WTC11 (cell line): ENCODE data around the gene SLIT3. TPM values are rescaled to one million over a fixed set of nuclear protein-coding genes. Genes with fewer than 3 reads are reported as not detected.

ENCODE experiments used
- ATAC-seq: fragments of 200-7000 bp; cut with Tn5 transposase; 2 replicates; pipeline ENCODE4 v1.10.0; 2021; ENCODE audit warnings: mild to moderate bottlenecking, moderate library complexity
- CTCF ChIA-PET: fragments of 300-600 bp; sonication (Branson Sonifier 250); formaldehyde crosslinking; loops from one replicate; lab custom pipeline; 2021; ENCODE audit warnings: antibody characterized with exemption; lab: Charles Lee
- POLR2A ChIA-PET: fragments of 350-600 bp; sonication (Branson Sonifier 250); formaldehyde crosslinking; loops from one replicate; lab custom pipeline; 2021; ENCODE audit warnings: antibody characterized with exemption; lab: Charles Lee
- DNase-seq: peaks from one replicate; pipeline ENCODE4 v3.0.0; 2021; ENCODE audit warnings: low spot score
- H3K27ac Mint-ChIP-seq: 2 replicates; pipeline ENCODE4 v1.8.0; 2021; ENCODE audit warnings: mixed read lengths
- H3K27me3 Mint-ChIP-seq: 2 replicates; pipeline ENCODE4 v1.8.0; 2021; ENCODE audit warnings: low read depth, mild to moderate bottlenecking, moderate library complexity, mixed read lengths
- H3K36me3 Mint-ChIP-seq: 2 replicates; pipeline ENCODE4 v1.8.0; 2021; ENCODE audit warnings: mixed read lengths
- H3K4me1 Mint-ChIP-seq: 2 replicates; pipeline ENCODE4 v1.8.0; 2022; ENCODE audit warnings: mixed read lengths
- H3K4me3 Mint-ChIP-seq: 2 replicates; pipeline ENCODE4 v1.8.0; 2021; ENCODE audit warnings: mild to moderate bottlenecking, moderate library complexity, mixed read lengths
- H3K9me3 Mint-ChIP-seq: 2 replicates; pipeline ENCODE4 v1.8.0; 2021; ENCODE audit warnings: mixed read lengths
- AFF4 ChIP-seq: sonication (generic); formaldehyde crosslinking; IDR thresholded peaks from 2 replicates; pipeline ENCODE4 v1.8.1; 2023; ENCODE audit warnings: mild to moderate bottlenecking, missing genetic modification reagents, borderline replicate concordance
- ARID4B ChIP-seq: sonication (generic); formaldehyde crosslinking; IDR thresholded peaks from 2 replicates; pipeline ENCODE4 v1.8.0; 2023; ENCODE audit warnings: missing genetic modification reagents, mild to moderate bottlenecking, borderline replicate concordance
- CREM ChIP-seq: sonication (generic); formaldehyde crosslinking; IDR thresholded peaks from 2 replicates; pipeline ENCODE4 v1.8.1; 2022; ENCODE audit warnings: mild to moderate bottlenecking, missing genetic modification reagents, moderate library complexity
- FOXK1 ChIP-seq: sonication (generic); formaldehyde crosslinking; IDR thresholded peaks from 2 replicates; pipeline ENCODE4 v1.8.0; 2022; ENCODE audit warnings: mild to moderate bottlenecking, moderate library complexity, missing genetic modification reagents
- FOXP1 ChIP-seq: sonication (generic); formaldehyde crosslinking; IDR thresholded peaks from 2 replicates; pipeline ENCODE4 v1.8.0; 2022; ENCODE audit warnings: missing genetic modification reagents, mild to moderate bottlenecking, moderate library complexity, borderline replicate concordance
- GABPB1 ChIP-seq: sonication (generic); formaldehyde crosslinking; IDR thresholded peaks from 2 replicates; pipeline ENCODE4 v1.8.1; 2023; ENCODE audit warnings: mild to moderate bottlenecking, missing genetic modification reagents
- HMGA2 ChIP-seq: fragments of 250-450 bp; sonication (Bioruptor Pico); IDR thresholded peaks from 2 replicates; pipeline ENCODE4 v1.4.0; 2021; ENCODE audit warnings: mild to moderate bottlenecking, moderate library complexity
- HMGXB4 ChIP-seq: sonication (generic); formaldehyde crosslinking; IDR thresholded peaks from 2 replicates; pipeline ENCODE4 v1.8.1; 2023; ENCODE audit warnings: mild to moderate bottlenecking, moderate library complexity, missing genetic modification reagents
- IRF2 ChIP-seq: sonication (generic); formaldehyde crosslinking; IDR thresholded peaks from 2 replicates; pipeline ENCODE4 v1.8.0; 2022; ENCODE audit warnings: low read depth, missing genetic modification reagents, borderline replicate concordance
- JAZF1 ChIP-seq: fragments of 250-450 bp; sonication (Bioruptor Pico); IDR thresholded peaks from 2 replicates; pipeline ENCODE4 v1.9.0; 2021; ENCODE audit warnings: moderate library complexity, mild to moderate bottlenecking, inconsistent platforms
- JUN ChIP-seq: sonication (generic); formaldehyde crosslinking; IDR thresholded peaks from 2 replicates; pipeline ENCODE4 v1.8.0; 2023; ENCODE audit warnings: mild to moderate bottlenecking, missing genetic modification reagents
- MXD4 ChIP-seq: fragments of 250-450 bp; sonication (Bioruptor Pico); IDR thresholded peaks from 2 replicates; pipeline ENCODE4 v1.8.0; 2021; ENCODE audit warnings: mild to moderate bottlenecking, moderate library complexity, borderline replicate concordance
- NFE2L1 ChIP-seq: sonication (generic); formaldehyde crosslinking; IDR thresholded peaks from 2 replicates; pipeline ENCODE4 v1.8.1; 2023; ENCODE audit warnings: missing genetic modification reagents
- SP1 ChIP-seq: sonication (generic); formaldehyde crosslinking; conservative IDR thresholded peaks from 2 replicates; pipeline ENCODE4 v1.8.1; 2022; ENCODE audit warnings: missing genetic modification reagents
- STAT6 ChIP-seq: sonication (generic); formaldehyde crosslinking; conservative IDR thresholded peaks from 2 replicates; pipeline ENCODE4 v1.8.1; 2023; ENCODE audit warnings: mild to moderate bottlenecking, low read depth, missing genetic modification reagents, moderate library complexity
- TCF7 ChIP-seq: sonication (generic); formaldehyde crosslinking; IDR thresholded peaks from 2 replicates; pipeline ENCODE4 v1.8.0; 2022; ENCODE audit warnings: mild to moderate bottlenecking, low read depth, missing genetic modification reagents, moderate library complexity
- TEAD4 ChIP-seq: sonication (generic); formaldehyde crosslinking; IDR thresholded peaks from 2 replicates; pipeline ENCODE4 v1.8.0; 2022; ENCODE audit warnings: mild to moderate bottlenecking, missing genetic modification reagents
- ZNF263 ChIP-seq: sonication (generic); formaldehyde crosslinking; IDR thresholded peaks from 2 replicates; pipeline ENCODE4 v1.8.1; 2022; ENCODE audit warnings: low read depth, mild to moderate bottlenecking, moderate library complexity, missing genetic modification reagents
- ZNF671 ChIP-seq: fragments of 250-450 bp; sonication (Bioruptor Pico); IDR thresholded peaks from 2 replicates; pipeline ENCODE4 v1.8.0; 2021; ENCODE audit warnings: mild to moderate bottlenecking
- total RNA-seq: library from RNA; stranded (reverse); gene quantifications from 3 replicates; pipeline ENCODE4 v1.2.3, GENCODE V29; 2021
- TF ChIP-seq, protein P1 (sequence below): sonication (generic); formaldehyde crosslinking; IDR thresholded peaks from 2 replicates; pipeline ENCODE4 v1.8.0; 2022; ENCODE audit warnings: mild to moderate bottlenecking, missing genetic modification reagents

Gene SLIT3
- total RNA-seq, 1 experiment from 2014 or later, result 1.9 TPM

DNA sequence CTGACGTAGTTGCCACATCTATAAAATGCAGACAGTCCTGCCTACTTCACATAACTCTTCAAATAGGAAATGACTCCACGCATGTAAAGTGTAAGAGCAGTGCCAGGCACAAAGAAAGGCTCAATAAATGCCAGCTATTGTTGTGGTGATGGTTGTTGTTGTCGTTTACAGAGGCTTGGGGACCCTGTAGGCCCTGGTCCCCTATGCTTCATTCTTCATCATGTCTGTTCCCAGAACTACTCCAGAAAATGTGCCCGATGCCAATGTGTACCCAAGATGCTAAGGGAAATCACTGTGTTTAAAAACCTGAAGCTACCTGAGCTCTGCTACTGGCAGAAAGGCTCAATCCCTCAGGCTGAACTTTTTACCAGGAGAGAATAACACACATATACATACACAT lies 9.1 kb downstream of the SLIT3 start:
- no peak for DNase-seq
- H3K4me1 Mint-ChIP-seq, result no peaks in the 10 kb centered on the region
- no peak for ATAC-seq
- H3K4me3 Mint-ChIP-seq, result no peak overlapping the region
- H3K9me3 Mint-ChIP-seq, result no peaks in the 10 kb centered on the region
- no peak for TF ChIP-seq SP1 (CRISPR knock-in tag)
- TF ChIP-seq JUN (CRISPR knock-in tag), result no peak
- no peak for TF ChIP-seq HMGXB4 (CRISPR knock-in tag)
- TF ChIP-seq, protein P1, sequence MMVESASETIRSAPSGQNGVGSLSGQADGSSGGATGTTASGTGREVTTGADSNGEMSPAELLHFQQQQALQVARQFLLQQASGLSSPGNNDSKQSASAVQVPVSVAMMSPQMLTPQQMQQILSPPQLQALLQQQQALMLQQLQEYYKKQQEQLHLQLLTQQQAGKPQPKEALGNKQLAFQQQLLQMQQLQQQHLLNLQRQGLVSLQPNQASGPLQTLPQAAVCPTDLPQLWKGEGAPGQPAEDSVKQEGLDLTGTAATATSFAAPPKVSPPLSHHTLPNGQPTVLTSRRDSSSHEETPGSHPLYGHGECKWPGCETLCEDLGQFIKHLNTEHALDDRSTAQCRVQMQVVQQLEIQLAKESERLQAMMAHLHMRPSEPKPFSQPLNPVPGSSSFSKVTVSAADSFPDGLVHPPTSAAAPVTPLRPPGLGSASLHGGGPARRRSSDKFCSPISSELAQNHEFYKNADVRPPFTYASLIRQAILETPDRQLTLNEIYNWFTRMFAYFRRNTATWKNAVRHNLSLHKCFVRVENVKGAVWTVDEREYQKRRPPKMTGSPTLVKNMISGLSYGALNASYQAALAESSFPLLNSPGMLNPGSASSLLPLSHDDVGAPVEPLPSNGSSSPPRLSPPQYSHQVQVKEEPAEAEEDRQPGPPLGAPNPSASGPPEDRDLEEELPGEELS (CRISPR knock-in tag), result no peak
- no peak for TF ChIP-seq IRF2 (CRISPR knock-in tag)
- no peak for TF ChIP-seq ARID4B (CRISPR knock-in tag)
- TF ChIP-seq ZNF263 (CRISPR knock-in tag), result no peak
- TF ChIP-seq NFE2L1 (CRISPR knock-in tag), result no peak
- no peak for TF ChIP-seq FOXP1
- no peak for TF ChIP-seq MXD4 (CRISPR knock-in tag)
- TF ChIP-seq GABPB1 (CRISPR knock-in tag), result no peak
- no peak for TF ChIP-seq CREM (CRISPR knock-in tag)
- TF ChIP-seq AFF4 (CRISPR knock-in tag), result no peak
- no peak for TF ChIP-seq JAZF1
- POLR2A ChIA-PET, result no interaction called here
- no peaks in the 10 kb centered on the region for H3K36me3 Mint-ChIP-seq
- no peaks in the 10 kb centered on the region for H3K27me3 Mint-ChIP-seq
- CTCF ChIA-PET, result no interaction called here
- H3K27ac Mint-ChIP-seq, result no peak overlapping the region

- H3K4me1 Mint-ChIP-seq, result no peaks in the 10 kb centered on the region
- H3K4me3 Mint-ChIP-seq, result no peak overlapping the region
- no peaks in the 10 kb centered on the region for H3K9me3 Mint-ChIP-seq
- ChIA-PET POLR2A (no interaction called here), CTCF (no interaction called here)
- H3K27me3 Mint-ChIP-seq, result no peaks in the 10 kb centered on the region
- DNase-seq, result no peak
- ATAC-seq, result no peak
- H3K36me3 Mint-ChIP-seq, result no peaks in the 10 kb centered on the region
- no peak overlapping the region for H3K27ac Mint-ChIP-seq
- TF ChIP-seq FOXK1 (CRISPR knock-in tag) (no peak), TEAD4 (no peak), TCF7 (no peak), ZNF671 (CRISPR knock-in tag) (no peak), STAT6 (CRISPR knock-in tag) (no peak), HMGA2 (CRISPR knock-in tag) (no peak)
These were observed 10.0 kb downstream of the SLIT3 start for GRCh38 chr5:169290895-169291294.
